ENCODE data around the gene CDC42. TPM values are rescaled to one million over a fixed set of nuclear protein-coding genes. Genes with fewer than 3 reads are reported as not detected.
A peak's percentile ranks its signal among the peaks of the same experiment; 100 is the strongest.
"Not testable (repeated sequence)": the region's sequence is repeated elsewhere in the genome, so short reads cannot be mapped to it uniquely, and the experiment has no call there.

The CDC42 gene
- 348 and 598 TPM in 2 replicates for total RNA-seq

- DNase-seq (ENCODE audit: low read depth), result peak; percentile 96
- no peak for TF ChIP-seq CTCF (IDR thresholded peaks at IDR 0.05; ENCODE audit: insufficient read depth, low read depth, low read length)
- H3K4me3 ChIP-seq (ENCODE audit: low read depth, low read length), result peak within 1 kb of the TSS; percentile 96
Measured at GRCh38 chr1:22052115-22053016, at the start of gene CDC42. CDC42 (plus strand) TSS chr1:22052709; CDS start chr1:22078479, 25,770 bp downstream.

GRCh38 chr1:22002875-22003274 is 49.6 kb upstream of the CDC42 start:
- H3K4me3 ChIP-seq (ENCODE audit: low read depth, low read length); DNase-seq (ENCODE audit: low read depth): not testable (repeated sequence)

- not testable (repeated sequence) for H3K4me3 ChIP-seq (ENCODE audit: low read depth, low read length); DNase-seq (ENCODE audit: low read depth)
Measured at GRCh38 chr1:22003959-22004358, 48.5 kb upstream of the CDC42 start.

- not testable (repeated sequence) for H3K4me3 ChIP-seq (ENCODE audit: low read depth, low read length)
- TF ChIP-seq CTCF (IDR thresholded peaks at IDR 0.05; ENCODE audit: insufficient read depth, low read depth, low read length), result peak; percentile 40
- peak; percentile 38 for DNase-seq (ENCODE audit: low read depth)
Measured at GRCh38 chr1:22005261-22006149, 47.0 kb upstream of the CDC42 start.

GRCh38 chr1:22006736-22007135 is 45.8 kb upstream of the CDC42 start:
- not testable (repeated sequence) for H3K4me3 ChIP-seq (ENCODE audit: low read depth, low read length); DNase-seq (ENCODE audit: low read depth)

- not testable (repeated sequence) for DNase-seq (ENCODE audit: low read depth); H3K4me3 ChIP-seq (ENCODE audit: low read depth, low read length)
Measured at GRCh38 chr1:22007262-22007661, 45.2 kb upstream of the CDC42 start.

GRCh38 chr1:22009566-22009965 is 42.9 kb upstream of the CDC42 start:
- DNase-seq (ENCODE audit: low read depth); H3K4me3 ChIP-seq (ENCODE audit: low read depth, low read length): not testable (repeated sequence)

GRCh38 chr1:22012752-22013151 is 39.8 kb upstream of the CDC42 start:
- H3K4me3 ChIP-seq (ENCODE audit: low read depth, low read length); DNase-seq (ENCODE audit: low read depth): not testable (repeated sequence)

- not testable (repeated sequence) for H3K4me3 ChIP-seq (ENCODE audit: low read depth, low read length); DNase-seq (ENCODE audit: low read depth)
Measured at GRCh38 chr1:22014575-22015206, 37.8 kb upstream of the CDC42 start.

GRCh38 chr1:22018583-22019559 is 33.6 kb upstream of the CDC42 start:
- peak; percentile 40 for TF ChIP-seq CTCF (IDR thresholded peaks at IDR 0.05; ENCODE audit: insufficient read depth, low read depth, low read length)
- DNase-seq (ENCODE audit: low read depth), result peak; percentile 48
- H3K4me3 ChIP-seq (ENCODE audit: low read depth, low read length), result no peak overlapping the region

All from fibroblast of villous mesenchyme (primary cell).